Hepatocyte (in vitro differentiated cells): ENCODE measurements around the gene ARL4A.

Experiments
- EZH2 ChIP-seq: fragments of 200-600 bp; sonication (generic); IDR thresholded peaks from 2 replicates; pipeline ENCODE4 v1.6.1; 2016; ENCODE audit warnings: antibody characterized with exemption, mild to moderate bottlenecking, borderline replicate concordance
- EZH2phosphoT487 ChIP-seq: fragments of 200-600 bp; sonication (generic); IDR thresholded peaks from one replicate; pipeline ENCODE4 v1.6.1; 2018; ENCODE audit warnings: antibody characterized with exemption, mild to moderate bottlenecking, low read depth, moderate library complexity; ENCODE audit not compliant: unreplicated experiment, severe bottlenecking
- TF ChIP-seq, protein P1 (sequence below): fragments of 200-600 bp; sonication (generic); IDR thresholded peaks from 2 replicates; pipeline ENCODE4 v1.5.1; 2016; ENCODE audit warnings: antibody characterized with exemption, mild to moderate bottlenecking; ENCODE audit not compliant: poor library complexity

DNA sequence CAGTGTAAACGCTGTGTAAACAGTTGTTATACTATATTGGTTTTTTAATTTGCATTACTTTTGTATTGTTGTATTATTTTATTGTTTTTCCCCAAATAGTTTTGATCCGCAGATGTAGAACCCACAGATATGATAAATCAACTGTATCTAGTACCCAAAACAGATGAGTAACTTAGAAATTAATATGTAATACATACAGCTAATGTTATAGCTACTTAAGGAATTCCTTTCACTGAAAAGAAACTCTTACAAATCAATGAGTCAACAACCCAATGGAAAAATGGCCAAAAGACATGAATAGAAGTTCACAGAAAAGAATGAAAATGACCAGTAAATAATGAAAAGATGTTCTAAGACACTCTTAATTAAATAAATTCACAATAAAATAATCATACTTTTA is 32.3 kb upstream of the ARL4A start:
- TF ChIP-seq, protein P1, sequence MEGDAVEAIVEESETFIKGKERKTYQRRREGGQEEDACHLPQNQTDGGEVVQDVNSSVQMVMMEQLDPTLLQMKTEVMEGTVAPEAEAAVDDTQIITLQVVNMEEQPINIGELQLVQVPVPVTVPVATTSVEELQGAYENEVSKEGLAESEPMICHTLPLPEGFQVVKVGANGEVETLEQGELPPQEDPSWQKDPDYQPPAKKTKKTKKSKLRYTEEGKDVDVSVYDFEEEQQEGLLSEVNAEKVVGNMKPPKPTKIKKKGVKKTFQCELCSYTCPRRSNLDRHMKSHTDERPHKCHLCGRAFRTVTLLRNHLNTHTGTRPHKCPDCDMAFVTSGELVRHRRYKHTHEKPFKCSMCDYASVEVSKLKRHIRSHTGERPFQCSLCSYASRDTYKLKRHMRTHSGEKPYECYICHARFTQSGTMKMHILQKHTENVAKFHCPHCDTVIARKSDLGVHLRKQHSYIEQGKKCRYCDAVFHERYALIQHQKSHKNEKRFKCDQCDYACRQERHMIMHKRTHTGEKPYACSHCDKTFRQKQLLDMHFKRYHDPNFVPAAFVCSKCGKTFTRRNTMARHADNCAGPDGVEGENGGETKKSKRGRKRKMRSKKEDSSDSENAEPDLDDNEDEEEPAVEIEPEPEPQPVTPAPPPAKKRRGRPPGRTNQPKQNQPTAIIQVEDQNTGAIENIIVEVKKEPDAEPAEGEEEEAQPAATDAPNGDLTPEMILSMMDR, result no peak
- no peak for TF ChIP-seq EZH2phosphoT487
- no peak for TF ChIP-seq EZH2
